Muscle of leg (tissue), 11 donors: ENCODE data around the gene ANK2. TPM values are rescaled to one million over a fixed set of nuclear protein-coding genes. Genes with fewer than 3 reads are reported as not detected.

Source experiments
- DNase-seq: peaks from one replicate; pipeline ENCODE4 v3.0.0; 2013
- H3K27ac ChIP-seq: one replicate; pipeline ENCODE4 v1.5.1; 2013; ENCODE audit warnings: mild to moderate bottlenecking, low read length, control low read depth
- H3K27me3 ChIP-seq: one replicate; pipeline ENCODE4 v1.6.1; 2013; ENCODE audit warnings: low read length; ENCODE audit not compliant: control insufficient read depth, insufficient read depth
- H3K36me3 ChIP-seq: one replicate; pipeline ENCODE4 v1.6.1; 2013; ENCODE audit warnings: low read length; ENCODE audit not compliant: control insufficient read depth, insufficient read depth
- H3K4me1 ChIP-seq: one replicate; pipeline ENCODE4 v1.6.1; 2013; ENCODE audit warnings: low read length; ENCODE audit not compliant: control insufficient read depth, insufficient read depth
- H3K4me3 ChIP-seq: one replicate; pipeline ENCODE4 v1.5.1; 2013; ENCODE audit warnings: low read length, control low read depth
- H3K9me3 ChIP-seq: replicated peaks from 2 replicates; pipeline ENCODE4 v1.6.1; 2013; ENCODE audit warnings: low read depth, low read length; ENCODE audit not compliant: control insufficient read depth
- WGBS: methylation state at CpG from one replicate; pipeline ENCODE4 v1.1.5; 2013; ENCODE audit warnings: missing lambda C conversion rate; ENCODE audit not compliant: insufficient coverage; 5-methylcytosine and 5-hydroxymethylcytosine counted together
- polyA plus RNA-seq, 8 donors: library from polyadenylated mRNA; unstranded; fragments of 120-200 nt; gene quantifications; one replicate each; pipeline versions ENCODE4 v1.2.1 to v1.2.3, GENCODE V29; 2013; ENCODE audit warnings: inconsistent platforms in 1 of 8, low replicate concordance in 1 of 8; ENCODE audit not compliant: insufficient read length in 8 of 8, insufficient read depth in 1 of 8
- total RNA-seq: library from RNA; stranded (reverse); fragments of 120-200 nt; gene quantifications from one replicate; pipeline ENCODE4 v1.2.4, GENCODE V29; 2013

The ANK2 gene
- total and polyA plus RNA-seq, 9 donors: 160 to 285 (median 233) TPM

DNA sequence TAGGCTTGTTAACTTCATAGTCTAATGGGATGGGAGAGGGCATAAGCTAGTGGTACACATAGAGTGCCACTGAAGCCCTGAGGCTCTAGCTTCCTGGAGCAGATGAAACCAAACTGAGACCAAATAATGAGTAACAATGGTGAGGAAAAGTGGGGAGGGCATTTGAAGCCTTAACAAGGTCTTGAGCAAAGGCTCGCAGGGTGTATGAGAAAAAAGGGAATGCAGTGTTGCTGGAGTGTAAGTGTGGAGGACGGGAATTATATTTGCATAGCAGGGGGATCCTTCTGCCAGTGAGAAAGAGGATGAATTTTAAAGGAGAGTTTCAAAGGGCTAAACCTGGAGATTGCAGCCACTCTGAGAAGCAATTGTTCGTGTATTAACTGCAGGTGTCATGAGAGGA lies 263.1 kb downstream of the ANK2 start:
- DNase-seq: no peak
- no peak overlapping the region for H3K4me3 ChIP-seq
- H3K4me1 ChIP-seq: peaks cover 2% of the 10 kb centered on the region
- H3K27ac ChIP-seq: no peak overlapping the region
- H3K27me3 ChIP-seq: no peaks in the 10 kb centered on the region
- peaks cover 14% of the 10 kb centered on the region for H3K36me3 ChIP-seq
- WGBS: 79% methylated on average over 3 of the region's 3 CpGs
- H3K9me3 ChIP-seq: no peaks in the 10 kb centered on the region

DNA sequence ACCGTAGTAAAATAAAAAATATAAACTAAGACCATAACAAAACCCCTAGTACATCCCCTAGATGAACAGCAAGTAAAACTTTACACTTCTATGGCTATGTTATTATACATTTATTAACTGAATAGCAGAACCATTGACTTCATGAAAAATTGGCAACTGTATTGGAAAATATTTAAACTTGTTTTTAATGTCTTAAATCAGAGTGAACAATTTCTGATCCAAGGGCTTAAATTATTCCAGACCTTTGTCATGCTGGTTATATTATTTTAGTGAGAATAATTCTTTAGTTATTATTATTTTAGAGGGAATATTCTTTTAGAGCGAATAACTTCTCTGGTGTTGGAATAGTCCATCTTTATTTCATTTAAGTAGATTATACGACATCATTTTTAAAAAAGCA lies 265.0 kb downstream of the ANK2 start:
- H3K36me3 ChIP-seq: peaks cover 18% of the 10 kb centered on the region
- no peak overlapping the region for H3K4me3 ChIP-seq
- no peak overlapping the region for H3K27ac ChIP-seq
- H3K4me1 ChIP-seq: peaks cover 2% of the 10 kb centered on the region
- peak; percentile 79 for DNase-seq
- no peaks in the 10 kb centered on the region for H3K27me3 ChIP-seq
- no CpG with 5 or more reads among the region's 3 CpGs for WGBS
- no peaks in the 10 kb centered on the region for H3K9me3 ChIP-seq

- H3K27me3 ChIP-seq: no peaks in the 10 kb centered on the region
- WGBS: no CpG with 5 or more reads among the region's 4 CpGs
- H3K9me3 ChIP-seq: no peaks in the 10 kb centered on the region
- peaks cover 15% of the 10 kb centered on the region for H3K36me3 ChIP-seq
- H3K4me3 ChIP-seq: no peak overlapping the region
- peak; percentile 88 for DNase-seq
- H3K4me1 ChIP-seq: peaks cover 2% of the 10 kb centered on the region
- H3K27ac ChIP-seq: peak overlapping the region; percentile 89
Observed at GRCh38 chr4:113316879-113317278, 267.4 kb downstream of the ANK2 start.

GRCh38 chr4:113317523-113317922 lies 268.1 kb downstream of the ANK2 start:
- H3K27ac ChIP-seq: peak overlapping the region; percentile 89
- 75% methylated on average over 2 of the region's 5 CpGs for WGBS
- no peaks in the 10 kb centered on the region for H3K27me3 ChIP-seq
- no peak for DNase-seq
- H3K9me3 ChIP-seq: no peaks in the 10 kb centered on the region
- H3K4me1 ChIP-seq: peaks cover 2% of the 10 kb centered on the region
- no peak overlapping the region for H3K4me3 ChIP-seq
- H3K36me3 ChIP-seq: peaks cover 13% of the 10 kb centered on the region

DNA sequence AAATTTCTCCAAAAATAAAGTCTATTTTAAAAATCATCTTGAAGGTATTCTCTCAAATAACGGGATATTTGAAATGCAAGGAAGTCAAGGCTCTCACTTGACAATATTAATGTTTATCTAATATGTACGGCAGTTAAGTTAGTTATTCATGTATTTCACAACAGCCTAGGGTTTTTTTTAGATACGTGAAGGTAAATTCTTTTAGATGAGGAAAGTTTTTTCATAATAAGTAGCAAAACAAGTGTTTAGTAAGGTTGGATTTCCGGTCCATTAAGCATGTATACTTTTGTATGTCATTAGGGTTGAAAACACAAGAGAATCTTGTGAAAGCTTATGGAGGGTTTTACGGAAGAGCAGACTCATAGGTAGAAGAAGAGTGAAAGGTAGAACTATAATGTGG lies 273.3 kb downstream of the ANK2 start:
- Histone ChIP-seq H3K9me3 (no peaks in the 10 kb centered on the region), H3K27me3 (no peaks in the 10 kb centered on the region), H3K4me1 (no peaks in the 10 kb centered on the region), H3K36me3 (peaks cover 6% of the 10 kb centered on the region), H3K4me3 (no peak overlapping the region), H3K27ac (no peak overlapping the region)
- 97% methylated on average over 3 of the region's 5 CpGs for WGBS
- DNase-seq: no peak

DNA sequence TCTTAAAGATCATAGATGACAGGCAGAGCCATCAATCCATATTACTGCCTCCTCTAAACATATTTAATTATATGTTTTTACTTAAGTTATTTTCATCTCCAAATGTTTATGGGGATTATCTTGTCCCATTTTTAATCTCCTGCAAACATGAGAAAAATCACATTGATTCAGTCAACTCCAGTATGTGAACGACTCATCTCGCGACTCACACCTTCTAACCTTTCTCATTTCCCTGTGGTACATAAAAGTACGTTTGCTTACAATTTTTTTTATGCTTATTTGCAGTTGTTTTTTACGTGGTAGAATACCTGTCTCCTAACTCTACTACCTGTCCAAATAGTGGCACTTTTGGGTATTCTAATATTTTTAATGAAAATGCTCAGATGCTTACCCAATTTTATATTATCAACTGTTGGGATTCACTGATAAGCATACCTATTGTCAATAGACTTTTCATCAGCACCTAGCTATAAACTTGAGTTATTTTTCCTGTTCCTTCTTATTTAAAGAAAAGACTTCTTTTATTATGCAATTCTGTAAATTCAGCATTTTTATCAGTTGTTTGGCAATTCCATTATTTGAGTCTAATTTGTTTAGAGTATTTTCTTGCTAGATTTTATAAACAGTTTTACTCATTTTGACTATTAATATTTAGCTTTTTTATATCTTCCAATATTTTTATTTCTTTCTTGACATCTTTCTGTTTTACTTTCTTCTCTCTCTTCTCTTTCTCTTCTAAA lies 276.6 kb downstream of the ANK2 start:
- no CpG with 5 or more reads among the region's 5 CpGs for WGBS
- no peak overlapping the region for H3K4me3 ChIP-seq
- H3K27me3 ChIP-seq: no peaks in the 10 kb centered on the region
- peaks cover 10% of the 10 kb centered on the region for H3K36me3 ChIP-seq
- no peaks in the 10 kb centered on the region for H3K4me1 ChIP-seq
- no peaks in the 10 kb centered on the region for H3K9me3 ChIP-seq
- H3K27ac ChIP-seq: no peak overlapping the region
- no peak for DNase-seq

- H3K4me3 ChIP-seq: no peak overlapping the region
- no peaks in the 10 kb centered on the region for H3K9me3 ChIP-seq
- no peaks in the 10 kb centered on the region for H3K27me3 ChIP-seq
- DNase-seq: peak; percentile 42
- H3K27ac ChIP-seq: peak overlapping the region; percentile 45
- WGBS: 60% methylated on average over 1 of the region's 4 CpGs
- no peaks in the 10 kb centered on the region for H3K4me1 ChIP-seq
- H3K36me3 ChIP-seq: peaks cover 20% of the 10 kb centered on the region
Observed at GRCh38 chr4:113327494-113327893, 278.0 kb downstream of the ANK2 start.

- Histone ChIP-seq H3K9me3 (no peaks in the 10 kb centered on the region), H3K27me3 (no peaks in the 10 kb centered on the region), H3K36me3 (peaks cover 24% of the 10 kb centered on the region), H3K4me1 (no peaks in the 10 kb centered on the region), H3K4me3 (no peak overlapping the region), H3K27ac (no peak overlapping the region)
- no peak for DNase-seq
- WGBS: no CpG with 5 or more reads among the region's 3 CpGs
Observed at GRCh38 chr4:113328514-113328913, 279.1 kb downstream of the ANK2 start.

- WGBS: 100% methylated on average over 6 of the region's 12 CpGs
- Histone ChIP-seq H3K9me3 (no peaks in the 10 kb centered on the region), H3K4me1 (no peaks in the 10 kb centered on the region), H3K4me3 (no peak overlapping the region), H3K27me3 (no peaks in the 10 kb centered on the region), H3K27ac (no peak overlapping the region), H3K36me3 (peaks cover 22% of the 10 kb centered on the region)
- DNase-seq: no peak
Observed at GRCh38 chr4:113330200-113330599, 280.7 kb downstream of the ANK2 start.

DNA sequence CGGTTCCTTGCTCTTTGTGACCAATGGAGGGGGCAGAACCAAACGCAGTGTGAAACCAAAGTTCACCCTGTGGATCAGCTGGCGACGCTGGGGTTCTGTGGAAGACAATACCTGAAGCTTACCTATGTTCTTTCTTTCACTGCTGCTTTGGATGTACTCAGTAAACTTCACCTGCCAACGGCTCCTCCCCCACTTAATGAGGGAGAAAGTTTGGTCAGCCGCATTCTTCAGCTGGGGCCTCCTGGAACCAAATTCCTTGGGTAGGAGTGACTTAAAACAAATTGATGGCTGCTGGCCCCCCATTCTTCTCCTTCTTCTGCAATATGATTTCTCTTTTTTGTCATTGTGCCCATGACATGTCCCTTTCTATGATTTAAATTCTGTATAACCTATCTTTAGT lies 282.4 kb downstream of the ANK2 start:
- H3K4me3 ChIP-seq: no peak overlapping the region
- no peak overlapping the region for H3K27ac ChIP-seq
- no peak for DNase-seq
- peaks cover 30% of the 10 kb centered on the region for H3K36me3 ChIP-seq
- no peaks in the 10 kb centered on the region for H3K4me1 ChIP-seq
- H3K27me3 ChIP-seq: no peaks in the 10 kb centered on the region
- no CpG with 5 or more reads among the region's 6 CpGs for WGBS
- H3K9me3 ChIP-seq: no peaks in the 10 kb centered on the region

GRCh38 chr4:113332701-113333100 lies 283.2 kb downstream of the ANK2 start:
- Histone ChIP-seq H3K4me3 (no peak overlapping the region), H3K9me3 (no peaks in the 10 kb centered on the region), H3K36me3 (peaks cover 32% of the 10 kb centered on the region), H3K27me3 (no peaks in the 10 kb centered on the region), H3K27ac (no peak overlapping the region), H3K4me1 (no peaks in the 10 kb centered on the region)
- WGBS: 71% methylated on average over 4 of the region's 5 CpGs
- DNase-seq: no peak
